Activated T-helper 1 cell treated with anti-CD3 and anti-CD28 coated beads, Interleukin-12 subunit alpha, Interleukin-12 subunit beta, Interleukin-2, Interleukin-4 antibody, amounts not matched to agents 30 ng/mL and 10 ng/mL and 1 ng/mL, durations not matched to agents 14 hours and 24 hours and 36 hours (primary cell): ENCODE results near the gene CAPN5. TPM values are rescaled to one million over a fixed set of nuclear protein-coding genes. Genes with fewer than 3 reads are reported as not detected.

ENCODE experiments used
- DNase-seq: peaks from one replicate; pipeline ENCODE4 v3.0.0; 2021; ENCODE audit warnings: low spot score
- H3K27ac Mint-ChIP-seq: one replicate; pipeline ENCODE4 v1.8.0; 2021; ENCODE audit warnings: mild to moderate bottlenecking, mixed read lengths
- H3K27me3 Mint-ChIP-seq: one replicate; pipeline ENCODE4 v1.8.0; 2022; ENCODE audit warnings: mild to moderate bottlenecking, moderate library complexity, mixed read lengths; ENCODE audit not compliant: insufficient read depth
- H3K36me3 Mint-ChIP-seq: one replicate; pipeline ENCODE4 v1.8.0; 2021; ENCODE audit warnings: low read depth, mixed read lengths
- H3K4me1 Mint-ChIP-seq: one replicate; pipeline ENCODE4 v1.8.0; 2021; ENCODE audit warnings: low read depth, mixed read lengths
- H3K4me3 Mint-ChIP-seq: one replicate; pipeline ENCODE4 v1.8.0; 2021; ENCODE audit warnings: mild to moderate bottlenecking, moderate library complexity, mixed read lengths
- H3K9me3 Mint-ChIP-seq: one replicate; pipeline ENCODE4 v1.8.0; 2021; ENCODE audit warnings: mixed read lengths
- intact Hi-C: fragments of 100-400 bp; cut with micrococcal nuclease; formaldehyde crosslinking; loops from one replicate; pipeline ENCODE4 v1.15.1; 2024
- total RNA-seq: library from RNA; stranded (reverse); gene quantifications from 2 replicates; pipeline ENCODE4 v1.2.3, GENCODE V29; 2022

CAPN5 gene
- total RNA-seq, 1 donor from 2014 or later, result 0.10 TPM

DNA sequence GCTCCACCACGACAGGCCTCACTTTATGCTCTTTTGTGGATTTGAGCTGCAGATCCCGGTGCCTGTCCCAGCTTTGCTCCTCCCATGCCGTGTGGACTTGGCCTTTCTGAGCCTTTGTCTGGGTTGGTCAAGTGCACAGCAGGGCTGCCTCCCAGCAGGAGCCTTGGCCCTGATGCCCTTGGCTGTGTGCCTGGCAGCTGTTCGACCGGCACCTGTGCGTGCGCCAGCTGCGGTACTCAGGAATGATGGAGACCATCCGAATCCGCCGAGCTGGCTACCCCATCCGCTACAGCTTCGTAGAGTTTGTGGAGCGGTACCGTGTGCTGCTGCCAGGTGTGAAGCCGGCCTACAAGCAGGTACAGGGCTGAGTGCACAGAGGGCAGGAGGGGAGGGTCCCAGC is 107.8 kb downstream of the CAPN5 start:
- no peak for DNase-seq
- Mint-ChIP-seq H3K9me3 (peaks cover 5% of the 10 kb centered on the region), H3K36me3 (no peaks in the 10 kb centered on the region), H3K27ac (no peak overlapping the region), H3K27me3 (peaks cover 3% of the 10 kb centered on the region), H3K4me3 (no peak overlapping the region), H3K4me1 (no peaks in the 10 kb centered on the region)
- intact Hi-C loops, result no loop called here

DNA sequence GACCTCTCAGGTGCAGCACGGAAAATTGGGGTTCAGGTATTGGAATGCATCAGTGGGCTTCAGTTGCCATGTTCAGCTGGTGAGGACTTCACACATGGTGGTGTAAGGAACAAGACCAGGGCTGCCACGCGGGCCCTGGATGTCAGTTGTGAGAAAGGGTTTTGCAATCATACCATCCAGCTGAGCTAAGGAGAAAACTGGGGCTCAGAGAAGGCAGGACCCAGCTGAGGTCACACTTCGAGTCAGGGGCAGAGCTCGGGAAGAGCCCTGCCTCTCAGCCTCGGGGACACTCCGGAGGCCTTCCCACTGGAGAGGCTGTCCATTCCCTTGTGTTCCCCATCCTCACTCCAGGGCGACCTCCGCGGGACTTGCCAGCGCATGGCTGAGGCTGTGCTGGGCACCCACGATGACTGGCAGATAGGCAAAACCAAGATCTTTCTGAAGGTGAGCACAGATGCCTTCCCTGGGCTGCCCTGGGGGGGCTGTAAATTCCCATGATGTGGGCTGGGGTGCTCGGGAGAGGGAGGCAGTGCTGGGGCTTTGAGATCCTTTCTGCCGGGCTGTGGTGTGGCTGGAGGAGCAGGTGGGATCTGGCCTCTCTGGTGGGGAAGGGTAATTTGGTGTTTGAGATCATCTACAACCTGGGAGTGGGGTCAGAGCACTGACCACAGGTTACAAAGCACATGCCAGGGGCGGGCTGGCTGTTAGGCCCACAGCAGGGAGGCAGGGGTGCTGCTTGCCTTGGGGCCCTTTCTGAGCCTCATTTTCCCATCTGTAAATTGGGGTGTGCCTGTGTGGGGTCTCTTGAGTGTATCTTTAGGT is 108.5 kb downstream of the CAPN5 start:
- intact Hi-C loops, result no loop called here
- Mint-ChIP-seq H3K27me3 (peaks cover 3% of the 10 kb centered on the region), H3K4me1 (no peaks in the 10 kb centered on the region), H3K27ac (no peak overlapping the region), H3K4me3 (no peak overlapping the region), H3K9me3 (peaks cover 5% of the 10 kb centered on the region), H3K36me3 (no peaks in the 10 kb centered on the region)
- DNase-seq, result no peak

Other genes starting within 250 kb of the CAPN5 start
- gene ACER3, start 206.1 kb upstream of the CAPN5 start, total RNA-seq, result 9.9 and 12.2 TPM in 2 replicates
- gene B3GNT6, start 32.6 kb upstream of the CAPN5 start, total RNA-seq, result not detected in 2 replicates
- not detected in 2 replicates for gene OMP, start 35.9 kb downstream of the CAPN5 start, total RNA-seq
- 0.07 and 0.29 TPM in 2 replicates for gene MYO7A, start 61.3 kb downstream of the CAPN5 start, total RNA-seq
- not detected in 2 replicates for gene GDPD4, start 234.7 kb downstream of the CAPN5 start, total RNA-seq